Mesenchymal stem cell (in vitro differentiated cells and primary cell): ENCODE measurements around the gene ITGAD.

ENCODE experiments used
- DNase-seq: peaks from one replicate; pipeline ENCODE4 v3.0.0-alpha.2; 2013
- H2AFZ ChIP-seq: one replicate; pipeline ENCODE4 v1.6.1; 2013; ENCODE audit warnings: low read depth, mild to moderate bottlenecking, control low read depth, inconsistent platforms, low read length, moderate library complexity
- H2AK5ac ChIP-seq: 2 replicates; pipeline ENCODE4 v1.6.1; 2013; ENCODE audit warnings: low read length, moderate library complexity, mild to moderate bottlenecking, inconsistent platforms; ENCODE audit not compliant: severe bottlenecking
- H2BK120ac ChIP-seq: one replicate; pipeline ENCODE4 v1.6.1; 2013; ENCODE audit warnings: low read depth, mild to moderate bottlenecking, inconsistent platforms, low read length, moderate library complexity
- H2BK12ac ChIP-seq, 2 experiments: one replicate each; pipeline ENCODE4 v1.6.1; 2013; ENCODE audit warnings: inconsistent platforms in 2 of 2, low read length in 2 of 2, mild to moderate bottlenecking in 2 of 2, moderate library complexity in 2 of 2, control low read depth in 1 of 2
- H2BK15ac ChIP-seq: one replicate; pipeline ENCODE4 v1.6.1; 2013; ENCODE audit warnings: mild to moderate bottlenecking, low read depth, inconsistent platforms; ENCODE audit not compliant: poor library complexity, severe bottlenecking
- H2BK5ac ChIP-seq: 2 replicates; pipeline ENCODE4 v1.6.1; 2013; ENCODE audit warnings: low read depth, mild to moderate bottlenecking, low read length, control low read depth, inconsistent platforms; ENCODE audit not compliant: poor library complexity, severe bottlenecking
- H3K14ac ChIP-seq, 2 experiments: one replicate each; pipeline ENCODE4 v1.6.1; 2013; ENCODE audit warnings: inconsistent platforms in 2 of 2, low read length in 2 of 2, control low read depth in 1 of 2, mild to moderate bottlenecking in 1 of 2, moderate library complexity in 1 of 2
- H3K18ac ChIP-seq, 2 experiments: one replicate each; pipeline ENCODE4 v1.6.1; 2013; ENCODE audit warnings: inconsistent platforms in 2 of 2, low read length in 2 of 2, control low read depth in 1 of 2, low read depth in 1 of 2, mild to moderate bottlenecking in 1 of 2
- H3K23ac ChIP-seq, 2 experiments: one replicate each; pipeline ENCODE4 v1.6.1; 2013; ENCODE audit warnings: inconsistent platforms in 2 of 2, low read length in 2 of 2, mild to moderate bottlenecking in 2 of 2, moderate library complexity in 2 of 2, control low read depth in 1 of 2
- H3K27ac ChIP-seq: 2 replicates; pipeline ENCODE4 v1.5.1; 2013; ENCODE audit warnings: mild to moderate bottlenecking, moderate library complexity, low read length, control low read depth, inconsistent platforms; ENCODE audit not compliant: poor library complexity, severe bottlenecking
- H3K27me3 ChIP-seq, 2 experiments: 2 replicates each; pipeline versions ENCODE4 v1.6.1 to v1.7.0; 2013; ENCODE audit warnings: low read length in 2 of 2, mild to moderate bottlenecking in 2 of 2, moderate library complexity in 2 of 2, control low read depth in 1 of 2, inconsistent platforms in 1 of 2; ENCODE audit not compliant: control insufficient read depth in 1 of 2, insufficient read depth in 1 of 2
- H3K36me3 ChIP-seq, 2 experiments: 2 replicates each; pipeline versions ENCODE4 v1.6.1 to v1.7.0; 2013; ENCODE audit warnings: low read length in 2 of 2, control low read depth in 1 of 2, inconsistent platforms in 1 of 2, low read depth in 1 of 2, mild to moderate bottlenecking in 1 of 2; ENCODE audit not compliant: insufficient read depth in 2 of 2, control insufficient read depth in 1 of 2
- H3K4ac ChIP-seq, 2 experiments: one replicate each; pipeline ENCODE4 v1.6.1; 2013; ENCODE audit warnings: inconsistent platforms in 2 of 2, low read length in 2 of 2, mild to moderate bottlenecking in 2 of 2, moderate library complexity in 2 of 2, control low read depth in 1 of 2, low read depth in 1 of 2
- H3K4me1 ChIP-seq: 2 replicates; pipeline ENCODE4 v1.6.1; 2013; ENCODE audit warnings: low read depth, low read length, control low read depth; ENCODE audit not compliant: control insufficient read depth, insufficient read depth
- H3K4me2 ChIP-seq: 2 replicates; pipeline ENCODE4 v1.6.1; 2013; ENCODE audit warnings: low read length, mild to moderate bottlenecking, inconsistent platforms; ENCODE audit not compliant: poor library complexity, severe bottlenecking
- H3K4me3 ChIP-seq, 2 experiments: 2 replicates each; pipeline versions ENCODE4 v1.5.1 to v1.7.0; 2013; ENCODE audit warnings: low read length in 2 of 2, mild to moderate bottlenecking in 2 of 2, control low read depth in 1 of 2, low read depth in 1 of 2; ENCODE audit not compliant: insufficient read depth in 1 of 2
- H3K79me1 ChIP-seq: replicated peaks from 2 replicates; pipeline ENCODE4 v1.6.1; 2013; ENCODE audit warnings: mild to moderate bottlenecking, control low read depth, low read length, inconsistent platforms; ENCODE audit not compliant: poor library complexity, severe bottlenecking
- H3K9ac ChIP-seq: 2 replicates; pipeline ENCODE4 v1.7.0; 2013; ENCODE audit warnings: mild to moderate bottlenecking, low read length, moderate library complexity
- H3K9me3 ChIP-seq: 2 replicates; pipeline ENCODE4 v1.7.0; 2013; ENCODE audit warnings: mild to moderate bottlenecking, low read length; ENCODE audit not compliant: control insufficient read depth
- H4K8ac ChIP-seq: one replicate; pipeline ENCODE4 v1.6.1; 2013; ENCODE audit warnings: inconsistent platforms, mild to moderate bottlenecking, low read length, moderate library complexity
- H4K91ac ChIP-seq: one replicate; pipeline ENCODE4 v1.6.1; 2013; ENCODE audit warnings: mild to moderate bottlenecking, low read length, inconsistent platforms
- WGBS: methylation state at CpG from one replicate; pipeline ENCODE4 v1.1.7; 2013; ENCODE audit warnings: mixed read lengths; 5-methylcytosine and 5-hydroxymethylcytosine counted together

Gene ITGAD

DNA sequence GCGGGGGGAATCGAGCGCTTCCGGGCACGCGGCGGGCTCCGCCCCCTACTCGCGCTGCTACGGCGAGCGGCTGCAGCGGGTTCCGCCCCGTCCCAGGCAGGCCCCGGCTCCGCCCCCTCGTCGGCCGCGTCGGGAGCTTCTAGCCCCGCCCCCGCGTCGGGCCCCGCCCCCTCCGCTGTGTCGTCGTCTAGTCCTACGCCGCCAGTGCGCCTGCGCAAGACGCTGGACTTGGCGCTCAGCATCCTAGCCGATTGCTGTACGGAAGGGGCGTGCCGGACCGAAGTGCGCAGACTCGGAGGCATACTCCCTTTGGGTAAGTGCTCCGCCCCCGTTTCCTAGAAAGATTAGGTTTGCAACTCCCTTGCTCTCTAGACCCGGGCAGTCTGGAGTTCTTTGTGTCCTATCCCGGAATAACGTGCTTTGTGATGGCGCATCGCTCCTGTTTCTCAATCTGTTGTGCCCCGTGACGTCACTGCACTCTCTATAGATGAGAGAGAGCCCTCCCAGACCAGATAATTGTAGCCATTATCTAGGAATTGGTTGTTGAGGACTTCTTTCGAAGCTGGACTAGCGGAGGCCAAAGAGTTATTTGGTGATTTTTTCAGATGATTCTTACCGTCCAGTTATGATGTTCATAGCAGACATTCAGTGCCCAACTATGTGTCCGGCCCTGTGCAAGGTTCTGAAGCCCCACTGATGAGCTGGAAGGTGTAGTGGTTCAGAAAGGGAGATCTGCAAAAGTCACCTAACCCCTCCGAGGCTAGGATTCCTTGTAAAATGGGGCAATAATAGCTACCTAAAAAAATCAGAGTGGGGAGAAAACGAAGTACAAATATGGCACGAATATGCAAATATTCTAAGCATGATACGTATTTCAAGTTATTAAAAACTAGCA, 66.8 kb downstream of the ITGAD start:
- no peaks in the 10 kb centered on the region for H3K27me3 ChIP-seq
- H3K23ac ChIP-seq: no peak overlapping the region
- peak overlapping the region; percentile 96 to 99 for H3K4ac ChIP-seq
- H2BK120ac ChIP-seq: peak overlapping the region; percentile 93
- H2BK12ac ChIP-seq: peak overlapping the region in 1 of 2 experiments; percentile 75
- peak overlapping the region; percentile 95 for H2AFZ ChIP-seq
- H3K9me3 ChIP-seq: no peaks in the 10 kb centered on the region
- no peak overlapping the region for H2AK5ac ChIP-seq
- H3K27ac ChIP-seq: peak overlapping the region; percentile 95
- H3K18ac ChIP-seq: peak overlapping the region; percentile 100
- H3K4me2 ChIP-seq: peak overlapping the region; percentile 62
- peak overlapping the region; percentile 99 for H2BK5ac ChIP-seq
- 9% methylated on average over 55 of the region's 61 CpGs for WGBS
- peaks cover 27% of the 10 kb centered on the region for H3K4me1 ChIP-seq
- peak overlapping the region; percentile 100 for H2BK15ac ChIP-seq
- DNase-seq: peak; percentile 99
- peak overlapping the region; percentile 97 for H4K8ac ChIP-seq
- peak overlapping the region; percentile 99 for H3K9ac ChIP-seq
- H4K91ac ChIP-seq: peak overlapping the region; percentile 99
- H3K14ac ChIP-seq: peak overlapping the region in 1 of 2 experiments; percentile 97
- peaks cover 45 to 50% of the 10 kb centered on the region in 2 experiments for H3K36me3 ChIP-seq
- H3K4me3 ChIP-seq: peak overlapping the region; percentile 79 to 87
- peaks cover 37% of the 10 kb centered on the region for H3K79me1 ChIP-seq

- Histone ChIP-seq H4K8ac (no peak overlapping the region), H3K27ac (no peak overlapping the region), H4K91ac (no peak overlapping the region), H3K4ac (peak overlapping the region in 1 of 2 experiments; percentile 29), H3K14ac (no peak overlapping the region), H3K4me1 (peaks cover 24% of the 10 kb centered on the region), H3K18ac (no peak overlapping the region), H3K36me3 (peaks cover 48% of the 10 kb centered on the region in 2 experiments), H2BK5ac (no peak overlapping the region), H2BK15ac (no peak overlapping the region), H2BK120ac (no peak overlapping the region), H3K9ac (peak overlapping the region; percentile 91), H2AK5ac (no peak overlapping the region), H3K9me3 (no peaks in the 10 kb centered on the region), H3K4me2 (peak overlapping the region; percentile 62), H3K79me1 (peaks cover 33% of the 10 kb centered on the region), H2BK12ac (no peak overlapping the region), H3K23ac (no peak overlapping the region), H3K4me3 (peak overlapping the region in 1 of 2 experiments; percentile 79), H2AFZ (no peak overlapping the region), H3K27me3 (no peaks in the 10 kb centered on the region)
- 97% methylated on average over 3 of the region's 8 CpGs for WGBS
- peak; percentile 81 for DNase-seq
Measured at GRCh38 chr16:31460582-31461002, 67.5 kb downstream of the ITGAD start.

GRCh38 chr16:31461201-31461920, 68.2 kb downstream of the ITGAD start:
- H3K27me3 ChIP-seq: no peaks in the 10 kb centered on the region
- no peak overlapping the region for H3K4me3 ChIP-seq
- no peak overlapping the region for H3K14ac ChIP-seq
- WGBS: 91% methylated on average over 5 of the region's 10 CpGs
- H2BK15ac ChIP-seq: no peak overlapping the region
- no peak overlapping the region for H3K4ac ChIP-seq
- no peak overlapping the region for H3K23ac ChIP-seq
- no peaks in the 10 kb centered on the region for H3K9me3 ChIP-seq
- no peak overlapping the region for H4K91ac ChIP-seq
- no peak overlapping the region for H2AFZ ChIP-seq
- peaks cover 47 to 52% of the 10 kb centered on the region in 2 experiments for H3K36me3 ChIP-seq
- H3K9ac ChIP-seq: peak overlapping the region; percentile 91
- no peak overlapping the region for H2BK12ac ChIP-seq
- no peak overlapping the region for H3K18ac ChIP-seq
- H2BK5ac ChIP-seq: no peak overlapping the region
- peaks cover 22% of the 10 kb centered on the region for H3K4me1 ChIP-seq
- H2BK120ac ChIP-seq: no peak overlapping the region
- H3K4me2 ChIP-seq: no peak overlapping the region
- no peak for DNase-seq
- H4K8ac ChIP-seq: no peak overlapping the region
- no peak overlapping the region for H3K27ac ChIP-seq
- H3K79me1 ChIP-seq: peaks cover 34% of the 10 kb centered on the region
- H2AK5ac ChIP-seq: peak overlapping the region; percentile 47
